Measurements from ENCODE around the gene SNPH.

The SNPH gene

DNA sequence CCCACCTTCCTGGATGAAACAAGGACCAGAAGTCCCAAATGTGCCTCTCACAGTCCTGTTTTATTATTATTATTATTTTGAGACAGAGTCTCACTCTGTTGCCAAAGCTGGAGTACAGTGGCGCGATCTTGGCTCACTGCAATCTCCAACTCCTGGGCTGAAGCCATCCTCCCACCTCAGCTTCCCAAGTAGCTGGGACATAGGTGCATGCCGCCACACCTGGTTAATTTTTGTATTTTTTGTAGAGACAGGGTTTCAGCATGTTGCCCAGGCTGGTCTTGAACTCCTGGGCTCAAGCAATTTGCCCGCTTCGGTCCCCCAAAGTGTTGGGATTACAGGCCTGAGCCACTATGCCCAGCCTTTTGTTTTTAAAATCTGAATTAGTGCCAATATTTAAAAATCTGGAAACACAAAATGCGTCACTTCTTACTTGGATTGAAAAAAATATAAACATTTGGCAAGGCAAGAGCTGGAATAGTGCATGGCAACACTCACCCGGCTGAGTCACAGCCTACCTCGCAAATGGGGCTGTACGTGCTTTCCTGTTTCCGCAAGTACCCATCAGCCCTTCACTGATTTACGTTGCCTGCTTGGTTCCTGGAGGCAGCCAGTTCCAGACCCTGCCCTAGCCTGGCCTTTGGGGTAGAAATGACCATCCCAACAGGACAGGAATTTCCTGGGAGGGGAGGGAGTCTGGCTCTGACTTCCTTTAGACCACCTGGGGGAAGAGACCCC is 56.6 kb downstream of the SNPH start:
- no peak overlapping the region for H3K27ac ChIP-seq
- no peak for TF ChIP-seq CTCF (IDR thresholded peaks at IDR 0.05)
- no peak for TF ChIP-seq ZFX (IDR thresholded peaks at IDR 0.05; ENCODE audit: borderline replicate concordance)

GRCh38 chr20:1323256-1323655 is 57.2 kb downstream of the SNPH start:
- no peak overlapping the region for H3K27ac ChIP-seq
- no peak for TF ChIP-seq CTCF (IDR thresholded peaks at IDR 0.05)
- no peak for TF ChIP-seq ZFX (IDR thresholded peaks at IDR 0.05; ENCODE audit: borderline replicate concordance)

- TF ChIP-seq ZFX (IDR thresholded peaks at IDR 0.05; ENCODE audit: borderline replicate concordance) (no peak), CTCF (IDR thresholded peaks at IDR 0.05) (no peak)
- H3K27ac ChIP-seq, result no peak overlapping the region
These were observed 57.9 kb downstream of the SNPH start for GRCh38 chr20:1323830-1324597.

GRCh38 chr20:1324598-1325172 is 58.6 kb downstream of the SNPH start:
- peak overlapping the region; percentile 64; the same call in 1 of the 2 replicates for H3K27ac ChIP-seq
- TF ChIP-seq CTCF (IDR thresholded peaks at IDR 0.05) (no peak), ZFX (IDR thresholded peaks at IDR 0.05; ENCODE audit: borderline replicate concordance) (no peak)

DNA sequence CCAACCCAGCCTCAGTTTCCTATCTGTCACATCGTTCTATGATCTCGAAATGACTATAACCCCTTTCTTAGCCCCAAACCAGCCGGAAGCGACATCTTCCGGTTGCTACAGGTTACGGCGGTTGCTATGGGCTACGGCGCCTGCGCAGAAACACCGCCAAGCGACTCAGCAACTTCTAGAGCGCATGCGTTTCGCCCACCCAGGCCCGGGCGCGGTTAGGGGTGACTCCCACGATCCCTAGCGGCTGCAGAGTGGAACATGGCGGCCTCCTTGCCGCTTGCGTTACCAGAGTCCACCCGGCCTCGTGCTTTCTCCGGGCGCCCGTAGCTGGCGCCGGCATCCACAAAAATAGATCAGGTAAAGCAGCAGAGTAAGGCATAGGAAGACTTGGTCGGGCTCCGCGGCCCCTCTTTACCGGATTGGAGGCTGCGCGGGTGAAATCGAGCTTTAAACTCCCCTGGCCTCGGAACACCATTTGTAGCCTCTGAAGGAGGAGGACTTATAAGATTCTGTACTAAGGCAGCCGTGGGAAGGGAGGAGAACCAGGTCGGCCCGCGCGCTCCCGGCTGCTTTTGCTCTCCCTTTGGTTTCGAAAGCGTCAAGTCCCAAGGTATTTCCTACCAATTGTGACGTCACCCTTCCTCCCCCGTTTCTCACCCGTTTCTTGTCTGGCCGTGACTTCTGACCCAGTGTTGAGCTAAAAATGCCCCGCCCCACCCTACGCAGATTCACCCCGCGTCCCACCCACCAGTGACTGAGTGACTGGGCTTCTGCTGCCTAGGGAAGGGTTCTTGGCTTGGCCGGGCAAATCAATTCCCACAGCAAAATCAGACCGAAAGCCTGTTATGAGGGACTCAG is 59.3 kb downstream of the SNPH start:
- no peak for TF ChIP-seq ZFX (IDR thresholded peaks at IDR 0.05; ENCODE audit: borderline replicate concordance)
- TF ChIP-seq CTCF (IDR thresholded peaks at IDR 0.05), result 0 out of 2 replicates have a peak, but pooled peaks have one; percentile 7
- H3K27ac ChIP-seq, result peak overlapping the region; percentile 64

DNA sequence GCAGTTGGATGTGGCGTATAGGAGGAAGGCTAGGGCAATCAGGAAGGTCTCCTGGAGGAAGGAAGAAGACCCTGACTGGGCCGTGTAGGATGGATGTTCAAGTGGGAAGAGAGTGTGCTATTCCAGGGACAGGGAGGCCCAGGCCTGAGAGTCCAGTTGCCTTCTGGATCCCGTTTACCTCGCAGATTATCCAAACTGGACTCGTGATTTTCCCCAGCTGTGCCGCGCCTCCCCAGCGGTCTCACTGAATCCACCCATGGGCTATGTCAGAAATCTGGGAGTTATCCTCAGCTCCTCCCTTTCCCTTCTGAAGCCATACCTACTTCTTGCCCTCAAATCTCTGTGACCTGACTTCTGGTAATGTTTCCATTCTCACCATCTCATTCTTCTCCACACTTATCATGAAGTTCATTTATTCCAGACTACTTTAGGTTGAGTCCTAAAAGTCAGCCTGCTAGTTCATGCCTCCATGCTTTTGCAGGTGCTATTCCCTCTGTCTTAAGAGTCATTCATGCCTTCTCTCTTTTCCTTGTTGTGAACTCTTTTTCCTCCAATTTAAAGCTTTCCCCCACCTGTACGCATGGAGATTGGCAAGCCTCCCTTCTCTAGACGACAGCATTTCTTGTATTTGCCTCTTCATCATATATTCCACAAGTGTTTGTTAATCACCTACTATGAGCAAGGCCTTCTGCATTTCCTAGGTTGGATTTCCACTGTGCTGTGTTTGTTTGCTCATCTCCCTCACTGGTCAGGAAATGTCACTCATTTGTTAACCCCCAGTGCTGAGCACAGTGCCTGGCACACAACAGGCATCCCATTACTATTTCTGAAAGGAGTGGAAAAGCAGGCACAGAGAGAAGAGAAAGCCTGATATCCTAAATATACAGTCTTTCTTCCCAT is 60.2 kb downstream of the SNPH start:
- H3K27ac ChIP-seq, result peak overlapping the region; percentile 64

More for the DNA sequence above, 60.2 kb downstream of the SNPH start:
- TF ChIP-seq ZFX (IDR thresholded peaks at IDR 0.05; ENCODE audit: borderline replicate concordance), result no peak
- TF ChIP-seq CTCF (IDR thresholded peaks at IDR 0.05), result no peak
